MCF 10A (cell line): ENCODE data around the gene PSMA5. TPM values are rescaled to one million over a fixed set of nuclear protein-coding genes. Genes with fewer than 3 reads are reported as not detected.

Experiments used
- BruUV-seq: library from RNA; stranded (reverse); fragments of 400-500 nt; replicated peaks from 2 replicates; lab custom pipeline; 2021; lab: Mats Ljungman, UMichigan
- CTCF ChIA-PET: fragments of 300-600 bp; sonication (Branson Sonifier 250); formaldehyde crosslinking; extraction: SDS; loops from one replicate; lab custom pipeline; 2021; ENCODE audit warnings: antibody characterized with exemption, inconsistent platforms; lab: Yijun Ruan, JAX
- POLR2A ChIA-PET: fragments of 300-600, 350-650 bp; sonication (Branson Sonifier 250); formaldehyde crosslinking; extraction: SDS; loops from one replicate; lab custom pipeline; 2020; ENCODE audit warnings: antibody characterized with exemption, inconsistent platforms; lab: Yijun Ruan, JAX
- DNase-seq: peaks from one replicate; pipeline ENCODE4 v3.0.0-alpha.2; 2018; ENCODE audit not compliant: unreplicated experiment
- H3K27ac Mint-ChIP-seq: one replicate; pipeline ENCODE4 v1.8.0; 2022; ENCODE audit warnings: mild to moderate bottlenecking, low read depth, mixed read lengths; ENCODE audit not compliant: unreplicated experiment
- H3K27me3 Mint-ChIP-seq: one replicate; pipeline ENCODE4 v1.8.0; 2022; ENCODE audit warnings: mixed read lengths; ENCODE audit not compliant: insufficient read depth, unreplicated experiment
- H3K36me3 Mint-ChIP-seq: one replicate; pipeline ENCODE4 v1.8.0; 2022; ENCODE audit warnings: mild to moderate bottlenecking, moderate library complexity, mixed read lengths; ENCODE audit not compliant: insufficient read depth, unreplicated experiment
- H3K4me1 Mint-ChIP-seq: one replicate; pipeline ENCODE4 v1.8.0; 2022; ENCODE audit warnings: mixed read lengths; ENCODE audit not compliant: insufficient read depth, unreplicated experiment
- H3K4me3 Mint-ChIP-seq: one replicate; pipeline ENCODE4 v1.8.0; 2022; ENCODE audit warnings: mild to moderate bottlenecking, moderate library complexity, mixed read lengths; ENCODE audit not compliant: unreplicated experiment
- H3K9me3 Mint-ChIP-seq: one replicate; pipeline ENCODE4 v1.8.0; 2022; ENCODE audit warnings: mixed read lengths; ENCODE audit not compliant: unreplicated experiment
- CTCF ChIP-seq: fragments of 200-600 bp; IDR thresholded peaks from one replicate; pipeline ENCODE4 v1.8.0; 2022; ENCODE audit warnings: antibody characterized with exemption, mild to moderate bottlenecking; ENCODE audit not compliant: unreplicated experiment
- intact Hi-C: fragments of 100-400 bp; cut with micrococcal nuclease; formaldehyde crosslinking; loops from 2 replicates; pipeline ENCODE4 v1.14.1; 2022
- total RNA-seq: library from RNA; stranded (reverse); gene quantifications from 2 replicates; pipeline ENCODE4 v1.2.3, GENCODE V29; 2022

The PSMA5 gene
- total RNA-seq, 1 experiment from 2014 or later: 113 TPM

DNA sequence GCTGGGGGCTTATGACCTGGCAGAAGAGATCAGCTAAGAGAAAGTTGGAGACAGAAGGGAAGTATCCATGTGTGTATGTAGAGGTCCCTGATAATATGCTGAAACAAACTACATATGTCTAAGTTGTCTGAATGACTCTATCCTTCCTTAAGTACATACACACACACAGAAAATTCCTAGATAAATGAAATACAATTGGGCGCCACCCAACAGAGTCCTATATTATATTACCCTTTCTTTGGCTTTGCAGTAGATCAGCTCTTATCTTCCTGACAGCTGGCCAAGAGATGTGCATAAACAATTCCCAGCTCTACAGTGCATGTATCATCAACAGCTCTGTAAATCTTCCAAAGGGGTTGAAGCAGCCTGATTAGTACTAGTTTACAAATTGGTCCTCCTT is 68.6 kb downstream of the PSMA5 start:
- BruUV-seq: no TSS peak
- intact Hi-C loops: no loop called here
- ChIA-PET CTCF (interaction anchor here (1.0 kb wide), 2 partner anchors 9 to 38 kb away, joined by 3 read pairs; no protein-coding TSS in a partner anchor), POLR2A (interaction anchor here (0.5 kb wide), 1 partner anchor 66 kb away, joined by 5 read pairs; no protein-coding TSS in a partner anchor)
- no peak for DNase-seq
- H3K4me3 Mint-ChIP-seq: no peak overlapping the region
- H3K27me3 Mint-ChIP-seq: no peaks in the 10 kb centered on the region
- no peak for TF ChIP-seq CTCF
- H3K27ac Mint-ChIP-seq: no peak overlapping the region
- no peaks in the 10 kb centered on the region for H3K9me3 Mint-ChIP-seq
- no peaks in the 10 kb centered on the region for H3K36me3 Mint-ChIP-seq
- no peaks in the 10 kb centered on the region for H3K4me1 Mint-ChIP-seq

DNA sequence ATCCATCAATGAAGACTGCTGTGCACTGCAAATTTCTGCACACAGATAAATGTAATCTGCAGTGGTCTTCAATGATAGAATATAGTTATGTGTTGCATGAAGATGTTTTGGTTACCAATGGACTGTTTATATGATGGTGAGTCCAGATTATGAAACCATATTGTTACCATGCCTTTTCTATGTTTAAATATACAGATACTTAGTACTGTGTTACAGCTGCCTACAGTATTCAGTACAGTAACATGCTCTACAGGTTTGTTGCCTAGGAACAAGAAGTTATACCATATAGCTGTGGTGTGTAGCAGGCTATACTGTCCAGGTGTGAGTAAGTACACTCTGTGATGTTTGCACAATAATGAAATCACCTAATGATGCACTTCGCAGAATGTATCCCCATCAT is 69.3 kb downstream of the PSMA5 start:
- ChIA-PET POLR2A (interaction anchor here (0.5 to 1.5 kb wide), 3 partner anchors 13 to 74 kb away, joined by 3 to 5 read pairs (median 4); partner anchors contain the start of gene PSRC1), CTCF (interaction anchor here (1.0 kb wide), 1 partner anchor 10 kb away, joined by 3 read pairs; no protein-coding TSS in a partner anchor)
- Mint-ChIP-seq H3K4me1 (no peaks in the 10 kb centered on the region), H3K4me3 (no peak overlapping the region), H3K9me3 (no peaks in the 10 kb centered on the region), H3K27me3 (no peaks in the 10 kb centered on the region), H3K36me3 (no peaks in the 10 kb centered on the region), H3K27ac (no peak overlapping the region)
- intact Hi-C loops: no loop called here
- TF ChIP-seq CTCF: no peak
- BruUV-seq: no TSS peak
- DNase-seq: no peak

DNA sequence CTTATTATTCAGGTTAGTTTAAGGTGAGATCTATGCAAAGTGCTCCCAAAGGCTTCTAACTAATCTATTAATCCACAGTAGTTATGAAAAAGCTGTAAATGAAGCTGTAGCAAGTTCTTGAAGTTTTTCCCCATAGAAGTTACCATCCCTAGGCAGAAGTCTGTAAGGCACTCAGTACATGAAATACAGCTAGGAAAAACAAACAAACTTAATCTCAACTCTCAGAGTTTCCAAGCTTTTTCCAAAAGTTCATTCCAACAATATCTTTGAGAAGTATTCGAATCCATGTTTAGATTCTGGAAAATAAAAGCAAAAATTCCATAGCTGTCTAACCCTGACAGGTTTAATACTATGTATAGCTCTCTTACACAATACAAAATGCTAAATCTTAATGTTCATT is 69.7 kb downstream of the PSMA5 start:
- TF ChIP-seq CTCF: no peak
- no peak for DNase-seq
- ChIA-PET POLR2A (interaction anchor here (1.1 to 1.5 kb wide), 2 partner anchors 14 to 74 kb away, joined by 3 to 4 read pairs; partner anchors contain the start of gene PSRC1), CTCF (interaction anchor here (1.0 kb wide), 1 partner anchor 10 kb away, joined by 3 read pairs; no protein-coding TSS in a partner anchor)
- no peaks in the 10 kb centered on the region for H3K36me3 Mint-ChIP-seq
- no TSS peak for BruUV-seq
- intact Hi-C loops: no loop called here
- no peaks in the 10 kb centered on the region for H3K9me3 Mint-ChIP-seq
- H3K4me1 Mint-ChIP-seq: no peaks in the 10 kb centered on the region
- no peak overlapping the region for H3K27ac Mint-ChIP-seq
- no peaks in the 10 kb centered on the region for H3K27me3 Mint-ChIP-seq
- no peak overlapping the region for H3K4me3 Mint-ChIP-seq

- ChIA-PET POLR2A (interaction anchor here (0.6 kb wide), 1 partner anchor 206 kb away, joined by 3 read pairs; no protein-coding TSS in a partner anchor), CTCF (interaction anchor here (0.6 kb wide), 3 partner anchors 77 to 168 kb away, joined by 3 read pairs; partner anchors contain the start of gene CYB561D1)
- Mint-ChIP-seq H3K9me3 (no peaks in the 10 kb centered on the region), H3K36me3 (no peaks in the 10 kb centered on the region), H3K4me1 (no peaks in the 10 kb centered on the region), H3K4me3 (no peak overlapping the region), H3K27ac (no peak overlapping the region), H3K27me3 (no peaks in the 10 kb centered on the region)
- TF ChIP-seq CTCF: no peak
- intact Hi-C loops: no loop called here
- BruUV-seq: no TSS peak
- no peak for DNase-seq
Observed at GRCh38 chr1:109354929-109355328, 71.3 kb downstream of the PSMA5 start.
